ENCODE measurements around the gene UQCC2.

The UQCC2 gene

DNA sequence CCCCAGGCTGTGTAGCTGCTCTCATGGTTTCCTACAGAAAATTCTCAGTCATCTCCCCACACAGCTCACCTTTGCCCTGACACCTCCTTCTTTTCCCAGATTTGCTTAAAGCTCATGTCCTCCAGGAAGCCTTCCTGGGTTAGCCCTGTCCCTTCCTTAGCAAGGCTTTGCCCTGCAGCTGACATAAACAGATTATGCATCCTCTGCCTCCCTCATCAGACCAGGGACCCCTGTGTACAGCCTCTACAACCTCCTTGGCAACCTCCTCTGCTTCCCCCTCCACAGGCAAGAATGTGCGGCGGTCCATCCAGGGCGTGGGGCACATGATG lies 39.8 kb downstream of the UQCC2 start:
- H3K9me3 Mint-ChIP-seq = no peaks in the 10 kb centered on the region
- H3K4me3 Mint-ChIP-seq = no peak overlapping the region
- H3K27me3 Mint-ChIP-seq (ENCODE audit: low read depth) = peaks cover 18% of the 10 kb centered on the region
- H3K4me1 Mint-ChIP-seq = peaks cover 9% of the 10 kb centered on the region
- no peaks in the 10 kb centered on the region for H3K36me3 Mint-ChIP-seq (ENCODE audit: low read depth)
- peak overlapping the region in 1 of 3 experiments; percentile 40 for H3K27ac Mint-ChIP-seq
- TF ChIP-seq, protein P1, sequence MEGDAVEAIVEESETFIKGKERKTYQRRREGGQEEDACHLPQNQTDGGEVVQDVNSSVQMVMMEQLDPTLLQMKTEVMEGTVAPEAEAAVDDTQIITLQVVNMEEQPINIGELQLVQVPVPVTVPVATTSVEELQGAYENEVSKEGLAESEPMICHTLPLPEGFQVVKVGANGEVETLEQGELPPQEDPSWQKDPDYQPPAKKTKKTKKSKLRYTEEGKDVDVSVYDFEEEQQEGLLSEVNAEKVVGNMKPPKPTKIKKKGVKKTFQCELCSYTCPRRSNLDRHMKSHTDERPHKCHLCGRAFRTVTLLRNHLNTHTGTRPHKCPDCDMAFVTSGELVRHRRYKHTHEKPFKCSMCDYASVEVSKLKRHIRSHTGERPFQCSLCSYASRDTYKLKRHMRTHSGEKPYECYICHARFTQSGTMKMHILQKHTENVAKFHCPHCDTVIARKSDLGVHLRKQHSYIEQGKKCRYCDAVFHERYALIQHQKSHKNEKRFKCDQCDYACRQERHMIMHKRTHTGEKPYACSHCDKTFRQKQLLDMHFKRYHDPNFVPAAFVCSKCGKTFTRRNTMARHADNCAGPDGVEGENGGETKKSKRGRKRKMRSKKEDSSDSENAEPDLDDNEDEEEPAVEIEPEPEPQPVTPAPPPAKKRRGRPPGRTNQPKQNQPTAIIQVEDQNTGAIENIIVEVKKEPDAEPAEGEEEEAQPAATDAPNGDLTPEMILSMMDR (IDR thresholded peaks at IDR 0.05; ENCODE audit: unreplicated experiment in 3 of 3) = no peak

DNA sequence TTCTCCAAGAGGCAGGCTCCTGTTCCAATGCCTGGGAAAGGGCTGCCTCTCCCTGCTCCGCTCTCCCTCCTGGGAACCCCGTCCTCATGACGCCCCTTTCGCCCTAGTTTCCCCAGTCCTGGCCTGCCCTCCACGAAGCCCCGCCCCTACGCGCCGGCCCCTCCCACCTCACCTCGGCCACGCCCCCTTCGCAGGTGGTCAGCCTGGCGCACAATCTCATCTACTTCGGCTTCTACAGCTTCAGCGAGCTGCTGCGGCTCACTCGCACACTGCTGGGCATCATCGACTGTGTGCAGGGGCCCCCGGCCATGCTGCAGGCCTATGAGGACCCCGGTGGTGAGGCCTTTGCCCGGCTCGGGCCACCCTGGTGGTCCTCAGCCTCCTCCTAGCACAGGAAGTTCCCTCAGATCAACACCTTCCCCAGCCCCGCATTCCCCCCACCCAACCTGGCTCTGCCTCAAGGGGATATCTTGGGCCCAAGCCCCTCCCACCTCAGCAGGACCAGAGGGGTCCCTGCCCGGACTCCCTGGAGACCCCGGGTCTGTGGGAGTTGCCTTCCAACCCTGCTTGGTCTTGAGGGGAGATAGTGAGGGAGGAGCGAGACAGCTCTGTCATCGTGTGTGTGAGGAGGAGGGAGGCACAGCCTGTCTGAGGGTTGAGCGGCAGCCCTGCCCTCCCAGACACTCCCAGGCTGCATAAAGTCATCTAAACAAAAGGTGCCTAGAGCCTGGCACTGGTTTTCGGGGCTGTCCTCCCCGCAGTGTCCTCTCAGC lies 40.3 kb downstream of the UQCC2 start:
- TF ChIP-seq, protein P1 (IDR thresholded peaks at IDR 0.05; ENCODE audit: unreplicated experiment in 3 of 3) = no peak
- peaks cover 9% of the 10 kb centered on the region for H3K4me1 Mint-ChIP-seq
- H3K4me3 Mint-ChIP-seq = no peak overlapping the region
- H3K9me3 Mint-ChIP-seq = no peaks in the 10 kb centered on the region
- peaks cover 15% of the 10 kb centered on the region for H3K27me3 Mint-ChIP-seq (ENCODE audit: low read depth)
- H3K36me3 Mint-ChIP-seq (ENCODE audit: low read depth) = no peaks in the 10 kb centered on the region
- H3K27ac Mint-ChIP-seq = peak overlapping the region in 1 of 3 experiments; percentile 40

DNA sequence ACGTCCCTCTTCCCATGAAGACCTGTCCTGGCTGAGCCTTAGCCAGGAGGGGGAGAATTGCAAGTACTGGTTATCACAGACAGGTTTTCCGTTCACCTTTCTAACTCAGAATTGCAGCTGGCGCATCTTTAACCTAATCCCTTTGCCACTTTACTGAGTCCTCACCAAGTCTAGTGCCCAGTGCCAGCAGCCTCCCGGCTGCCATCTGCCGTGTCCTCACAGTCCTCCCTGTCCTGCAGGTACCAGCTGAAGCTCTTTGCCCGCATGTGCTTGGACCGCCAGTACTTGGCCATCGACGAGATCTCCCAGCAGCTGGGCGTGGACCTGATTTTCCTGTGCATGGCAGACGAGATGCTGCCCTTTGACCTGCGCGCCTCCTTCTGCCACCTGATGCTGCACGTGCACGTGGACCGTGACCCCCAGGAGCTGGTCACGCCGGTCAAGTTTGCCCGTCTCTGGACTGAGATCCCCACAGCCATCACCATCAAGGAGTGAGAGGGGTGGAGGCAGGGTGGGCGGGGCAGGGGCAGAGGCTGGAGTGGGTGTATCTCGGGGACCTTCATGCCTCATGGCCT lies 41.3 kb downstream of the UQCC2 start:
- Mint-ChIP-seq H3K4me3 (no peak overlapping the region), H3K27ac (no peak overlapping the region), H3K27me3 (ENCODE audit: low read depth) (peaks cover 12% of the 10 kb centered on the region), H3K4me1 (peaks cover 9% of the 10 kb centered on the region), H3K36me3 (ENCODE audit: low read depth) (no peaks in the 10 kb centered on the region), H3K9me3 (no peaks in the 10 kb centered on the region)
- TF ChIP-seq, protein P1 (IDR thresholded peaks at IDR 0.05; ENCODE audit: unreplicated experiment in 3 of 3) = no peak

DNA sequence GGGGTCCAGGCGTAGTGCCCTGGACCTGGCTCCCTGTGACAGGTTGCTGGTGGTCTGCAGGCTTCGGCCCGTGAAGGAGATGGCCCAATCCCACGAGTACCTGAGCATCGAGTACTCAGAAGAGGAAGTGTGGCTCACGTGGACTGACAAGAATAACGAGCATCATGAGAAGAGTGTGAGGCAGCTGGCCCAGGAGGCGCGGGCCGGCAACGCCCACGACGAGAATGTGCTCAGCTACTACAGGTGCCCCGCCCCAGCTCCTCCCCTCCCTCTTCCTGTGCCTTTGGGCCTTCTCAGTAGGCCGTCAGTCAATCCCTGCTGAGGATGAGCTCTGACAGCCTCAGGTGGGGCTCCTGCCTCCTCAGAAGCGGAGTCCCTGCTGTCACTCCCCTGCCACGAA lies 42.6 kb downstream of the UQCC2 start:
- TF ChIP-seq, protein P1 (IDR thresholded peaks at IDR 0.05; ENCODE audit: unreplicated experiment in 3 of 3) = no peak
- Mint-ChIP-seq H3K27me3 (ENCODE audit: low read depth) (peaks cover 14% of the 10 kb centered on the region), H3K4me3 (no peak overlapping the region), H3K4me1 (peaks cover 5% of the 10 kb centered on the region), H3K27ac (no peak overlapping the region), H3K36me3 (ENCODE audit: low read depth) (no peaks in the 10 kb centered on the region), H3K9me3 (no peaks in the 10 kb centered on the region)

DNA sequence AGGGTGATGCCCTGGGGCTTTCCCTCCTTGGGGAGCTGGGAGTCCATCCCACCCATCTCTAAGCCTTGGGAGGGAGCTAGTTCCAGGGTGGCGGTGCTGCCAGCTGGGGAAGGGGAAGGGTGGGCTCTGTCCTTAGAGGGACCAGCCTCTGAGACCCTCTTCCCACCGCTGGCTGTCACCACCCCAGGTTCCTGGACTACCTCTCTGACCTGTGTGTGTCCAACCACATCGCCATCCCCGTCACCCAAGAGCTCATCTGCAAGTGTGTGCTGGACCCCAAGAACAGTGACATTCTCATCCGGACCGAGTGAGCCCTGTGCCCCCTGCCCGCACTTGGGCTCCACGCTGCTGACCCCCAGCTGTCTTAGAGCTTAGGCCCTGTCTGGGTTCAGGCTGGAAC lies 43.2 kb downstream of the UQCC2 start:
- no peak overlapping the region for H3K4me3 Mint-ChIP-seq
- H3K4me1 Mint-ChIP-seq = peaks cover under 1% of the 10 kb centered on the region
- no peaks in the 10 kb centered on the region for H3K9me3 Mint-ChIP-seq
- peaks cover 15% of the 10 kb centered on the region for H3K27me3 Mint-ChIP-seq (ENCODE audit: low read depth)
- H3K36me3 Mint-ChIP-seq (ENCODE audit: low read depth) = no peaks in the 10 kb centered on the region
- H3K27ac Mint-ChIP-seq = no peak overlapping the region
- TF ChIP-seq, protein P1 (IDR thresholded peaks at IDR 0.05; ENCODE audit: unreplicated experiment in 3 of 3) = no peak

DNA sequence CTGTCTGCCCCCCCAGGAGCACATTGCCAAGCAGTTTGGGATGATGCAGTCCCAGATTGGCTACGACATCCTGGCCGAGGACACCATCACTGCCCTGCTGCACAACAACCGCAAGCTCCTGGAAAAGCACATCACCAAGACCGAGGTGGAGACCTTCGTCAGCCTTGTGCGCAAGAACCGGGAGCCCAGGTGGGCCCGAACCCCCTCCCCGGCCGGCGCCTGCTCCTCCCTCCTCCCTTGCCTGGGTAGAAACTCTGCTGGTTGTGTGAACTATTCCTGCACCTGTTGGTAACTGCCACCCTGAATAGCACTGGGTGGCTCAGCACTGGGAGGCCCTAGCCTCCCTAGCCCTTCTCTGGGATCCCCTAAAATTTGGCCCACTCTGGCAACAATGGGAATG lies 43.7 kb downstream of the UQCC2 start:
- H3K4me1 Mint-ChIP-seq = no peaks in the 10 kb centered on the region
- no peaks in the 10 kb centered on the region for H3K36me3 Mint-ChIP-seq (ENCODE audit: low read depth)
- TF ChIP-seq, protein P1 (IDR thresholded peaks at IDR 0.05; ENCODE audit: unreplicated experiment in 3 of 3) = no peak
- H3K4me3 Mint-ChIP-seq = no peak overlapping the region
- no peaks in the 10 kb centered on the region for H3K9me3 Mint-ChIP-seq
- no peak overlapping the region for H3K27ac Mint-ChIP-seq
- peaks cover 17% of the 10 kb centered on the region for H3K27me3 Mint-ChIP-seq (ENCODE audit: low read depth)

Data from nephron (organoid).